Dendritic cell treated with granulocyte-macrophage colony-stimulating factor and Interleukin-4, amounts not matched to agents 40 ng/mL and 50 ng/mL, for 4 days (primary cell): ENCODE measurements around the gene MRPL39.

ENCODE experiments used
- H3K27ac Mint-ChIP-seq: one replicate; pipeline ENCODE4 v1.8.0; 2022; ENCODE audit warnings: mild to moderate bottlenecking, mixed read lengths
- H3K27me3 Mint-ChIP-seq: one replicate; pipeline ENCODE4 v1.8.0; 2022; ENCODE audit warnings: mild to moderate bottlenecking, mixed read lengths
- H3K36me3 Mint-ChIP-seq: one replicate; pipeline ENCODE4 v1.8.0; 2022; ENCODE audit warnings: low read depth, mixed read lengths
- H3K4me1 Mint-ChIP-seq: one replicate; pipeline ENCODE4 v1.8.0; 2022; ENCODE audit warnings: low read depth, mixed read lengths
- H3K4me3 Mint-ChIP-seq: one replicate; pipeline ENCODE4 v1.8.0; 2022; ENCODE audit warnings: mild to moderate bottlenecking, moderate library complexity, mixed read lengths
- H3K9me3 Mint-ChIP-seq: one replicate; pipeline ENCODE4 v1.8.0; 2022; ENCODE audit warnings: mixed read lengths
- intact Hi-C: fragments of 100-400 bp; cut with micrococcal nuclease; formaldehyde crosslinking; loops from one replicate; pipeline ENCODE4 v1.15.0; 2022

MRPL39 gene

GRCh38 chr21:25583370-25584130 is 23.7 kb downstream of the MRPL39 start:
- no peak overlapping the region for H3K4me3 Mint-ChIP-seq
- H3K36me3 Mint-ChIP-seq = peaks cover 48% of the 10 kb centered on the region
- intact Hi-C loops = no loop called here
- no peaks in the 10 kb centered on the region for H3K9me3 Mint-ChIP-seq
- no peaks in the 10 kb centered on the region for H3K27me3 Mint-ChIP-seq
- H3K27ac Mint-ChIP-seq = no peak overlapping the region
- H3K4me1 Mint-ChIP-seq = no peaks in the 10 kb centered on the region

GRCh38 chr21:25582888-25583287 is 24.4 kb downstream of the MRPL39 start:
- Mint-ChIP-seq H3K27me3 (no peaks in the 10 kb centered on the region), H3K36me3 (peaks cover 43% of the 10 kb centered on the region), H3K4me3 (no peak overlapping the region), H3K9me3 (no peaks in the 10 kb centered on the region), H3K4me1 (no peaks in the 10 kb centered on the region), H3K27ac (no peak overlapping the region)
- intact Hi-C loops = no loop called here

GRCh38 chr21:25582164-25582790 is 25.0 kb downstream of the MRPL39 start:
- no peak overlapping the region for H3K27ac Mint-ChIP-seq
- no peaks in the 10 kb centered on the region for H3K4me1 Mint-ChIP-seq
- no peaks in the 10 kb centered on the region for H3K27me3 Mint-ChIP-seq
- H3K4me3 Mint-ChIP-seq = no peak overlapping the region
- no peaks in the 10 kb centered on the region for H3K9me3 Mint-ChIP-seq
- H3K36me3 Mint-ChIP-seq = peaks cover 41% of the 10 kb centered on the region
- intact Hi-C loops = no loop called here

GRCh38 chr21:25581582-25581981 is 25.7 kb downstream of the MRPL39 start:
- Mint-ChIP-seq H3K9me3 (no peaks in the 10 kb centered on the region), H3K36me3 (peaks cover 44% of the 10 kb centered on the region), H3K4me3 (no peak overlapping the region), H3K27ac (no peak overlapping the region), H3K27me3 (no peaks in the 10 kb centered on the region), H3K4me1 (no peaks in the 10 kb centered on the region)
- intact Hi-C loops = no loop called here

- H3K27ac Mint-ChIP-seq = no peak overlapping the region
- no peaks in the 10 kb centered on the region for H3K4me1 Mint-ChIP-seq
Observed at GRCh38 chr21:25580912-25581260, 26.4 kb downstream of the MRPL39 start.

GRCh38 chr21:25579226-25580013 is 27.9 kb downstream of the MRPL39 start:
- intact Hi-C loops = no loop called here
- no peaks in the 10 kb centered on the region for H3K27me3 Mint-ChIP-seq
- no peaks in the 10 kb centered on the region for H3K4me1 Mint-ChIP-seq
- no peak overlapping the region for H3K4me3 Mint-ChIP-seq
- no peaks in the 10 kb centered on the region for H3K9me3 Mint-ChIP-seq
- H3K27ac Mint-ChIP-seq = no peak overlapping the region
- H3K36me3 Mint-ChIP-seq = peaks cover 41% of the 10 kb centered on the region

More at GRCh38 chr21:25580912-25581260, 26.4 kb downstream of the MRPL39 start:
- no peaks in the 10 kb centered on the region for H3K9me3 Mint-ChIP-seq
- H3K36me3 Mint-ChIP-seq = peaks cover 42% of the 10 kb centered on the region
- H3K4me3 Mint-ChIP-seq = no peak overlapping the region
- intact Hi-C loops = no loop called here
- no peaks in the 10 kb centered on the region for H3K27me3 Mint-ChIP-seq

GRCh38 chr21:25578056-25578961 is 29.0 kb downstream of the MRPL39 start:
- Mint-ChIP-seq H3K27ac (no peak overlapping the region), H3K9me3 (no peaks in the 10 kb centered on the region), H3K36me3 (peaks cover 32% of the 10 kb centered on the region), H3K27me3 (no peaks in the 10 kb centered on the region), H3K4me1 (peaks cover 7% of the 10 kb centered on the region), H3K4me3 (no peak overlapping the region)
- intact Hi-C loops = no loop called here

GRCh38 chr21:25577424-25578055 is 29.7 kb downstream of the MRPL39 start:
- Mint-ChIP-seq H3K27ac (no peak overlapping the region), H3K36me3 (peaks cover 27% of the 10 kb centered on the region), H3K27me3 (no peaks in the 10 kb centered on the region), H3K9me3 (no peaks in the 10 kb centered on the region), H3K4me3 (no peak overlapping the region), H3K4me1 (peaks cover 13% of the 10 kb centered on the region)
- intact Hi-C loops = no loop called here

GRCh38 chr21:25573409-25574206 is 33.7 kb downstream of the MRPL39 start:
- Mint-ChIP-seq H3K27ac (no peak overlapping the region), H3K9me3 (no peaks in the 10 kb centered on the region), H3K36me3 (peaks cover 16% of the 10 kb centered on the region), H3K4me1 (peaks cover 18% of the 10 kb centered on the region), H3K4me3 (no peak overlapping the region), H3K27me3 (no peaks in the 10 kb centered on the region)
- intact Hi-C loops = no loop called here

- no peaks in the 10 kb centered on the region for H3K27me3 Mint-ChIP-seq
- H3K4me3 Mint-ChIP-seq = no peak overlapping the region
- no peak overlapping the region for H3K27ac Mint-ChIP-seq
- intact Hi-C loops = no loop called here
- H3K9me3 Mint-ChIP-seq = no peaks in the 10 kb centered on the region
- H3K4me1 Mint-ChIP-seq = peaks cover 24% of the 10 kb centered on the region
- peaks cover 16% of the 10 kb centered on the region for H3K36me3 Mint-ChIP-seq
Observed at GRCh38 chr21:25572861-25573310, 34.4 kb downstream of the MRPL39 start.

GRCh38 chr21:25571726-25572121 is 35.6 kb downstream of the MRPL39 start:
- H3K4me1 Mint-ChIP-seq = peaks cover 32% of the 10 kb centered on the region
- no peak overlapping the region for H3K27ac Mint-ChIP-seq
- no peaks in the 10 kb centered on the region for H3K9me3 Mint-ChIP-seq
- no peak overlapping the region for H3K4me3 Mint-ChIP-seq
- peaks cover 6% of the 10 kb centered on the region for H3K36me3 Mint-ChIP-seq
- no peaks in the 10 kb centered on the region for H3K27me3 Mint-ChIP-seq
- intact Hi-C loops = no loop called here

- intact Hi-C loops = no loop called here
Observed at GRCh38 chr21:25569711-25570110, 37.6 kb downstream of the MRPL39 start.

More at GRCh38 chr21:25569711-25570110, 37.6 kb downstream of the MRPL39 start:
- H3K27me3 Mint-ChIP-seq = no peaks in the 10 kb centered on the region
- H3K9me3 Mint-ChIP-seq = no peaks in the 10 kb centered on the region
- H3K4me1 Mint-ChIP-seq = peaks cover 32% of the 10 kb centered on the region
- H3K4me3 Mint-ChIP-seq = no peak overlapping the region
- H3K36me3 Mint-ChIP-seq = no peaks in the 10 kb centered on the region
- no peak overlapping the region for H3K27ac Mint-ChIP-seq
